Osteoblast (primary cell): Measurements from ENCODE around the gene CDX1. TPM values are rescaled to one million over a fixed set of nuclear protein-coding genes. Genes with fewer than 3 reads are reported as not detected.

Experiments
- DNase-seq: peaks from one replicate; pipeline ENCODE4 v3.0.0; 2011; ENCODE audit warnings: low spot score, mixed read lengths; ENCODE audit not compliant: insufficient read length; ENCODE audit errors: missing footprints
- H2AFZ ChIP-seq: 2 replicates; pipeline ENCODE4 v1.6.0; 2011; ENCODE audit warnings: mild to moderate bottlenecking, low read length
- H3K27ac ChIP-seq: 2 replicates; pipeline ENCODE4 v1.5.1; 2011; ENCODE audit warnings: mild to moderate bottlenecking, low read depth, low read length, moderate library complexity
- H3K27me3 ChIP-seq: 2 replicates; pipeline ENCODE4 v1.6.0; 2012; ENCODE audit warnings: mild to moderate bottlenecking, control low read depth, inconsistent platforms, low read length, moderate library complexity; ENCODE audit not compliant: insufficient read depth
- H3K36me3 ChIP-seq: 2 replicates; pipeline ENCODE4 v1.5.1; 2011; ENCODE audit warnings: mild to moderate bottlenecking, low read length, control low read depth, moderate library complexity; ENCODE audit not compliant: insufficient read depth
- H3K4me1 ChIP-seq: 2 replicates; pipeline ENCODE4 v1.5.1; 2011; ENCODE audit warnings: mild to moderate bottlenecking, low read length, control low read depth, moderate library complexity; ENCODE audit not compliant: insufficient read depth
- H3K4me2 ChIP-seq: 2 replicates; pipeline ENCODE4 v1.6.0; 2011; ENCODE audit warnings: mild to moderate bottlenecking, low read length; ENCODE audit not compliant: insufficient read depth
- H3K4me3 ChIP-seq: fragments of 200-600 bp; sonication (generic); 3 replicates; pipeline ENCODE4 v1.5.1; 2012; ENCODE audit warnings: mild to moderate bottlenecking, low read length, inconsistent platforms; ENCODE audit not compliant: insufficient read depth
- H3K79me2 ChIP-seq: 2 replicates; pipeline ENCODE4 v1.6.0; 2012; ENCODE audit warnings: mild to moderate bottlenecking, low read length, control low read depth, inconsistent platforms; ENCODE audit not compliant: insufficient read depth
- H3K9me3 ChIP-seq: 2 replicates; pipeline ENCODE4 v1.5.1; 2011; ENCODE audit warnings: low read depth, low read length, control low read depth
- H4K20me1 ChIP-seq: 2 replicates; pipeline ENCODE4 v1.6.0; 2012; ENCODE audit warnings: mild to moderate bottlenecking, low read length, control low read depth; ENCODE audit not compliant: insufficient read depth
- CTCF ChIP-seq: IDR thresholded peaks from 2 replicates; pipeline ENCODE4 v1.5.1; 2011; ENCODE audit warnings: mild to moderate bottlenecking, low read depth, low read length, moderate library complexity; ENCODE audit errors: extremely low read depth
- total RNA-seq: library from RNA; depleted of rRNA; stranded (reverse); fragments of >200 nt; gene quantifications from 2 replicates; pipeline ENCODE4 v1.2.3, GENCODE V29; 2012

Gene CDX1
- total RNA-seq, 1 donor: 0.36 TPM

GRCh38 chr5:150208187-150209098, 41.9 kb downstream of the CDX1 start:
- Histone ChIP-seq H3K36me3 (no peaks in the 10 kb centered on the region), H3K4me3 (peak overlapping the region; percentile 39), H2AFZ (peak overlapping the region; percentile 87), H3K79me2 (no peaks in the 10 kb centered on the region), H3K4me1 (peaks cover 18% of the 10 kb centered on the region), H3K27me3 (no peaks in the 10 kb centered on the region), H3K4me2 (peak overlapping the region; percentile 69), H4K20me1 (no peaks in the 10 kb centered on the region), H3K9me3 (no peaks in the 10 kb centered on the region), H3K27ac (peak overlapping the region; percentile 90)
- TF ChIP-seq CTCF: no peak
- DNase-seq: peak; percentile 97

GRCh38 chr5:150209099-150209635, 42.6 kb downstream of the CDX1 start:
- Histone ChIP-seq H3K27ac (peak overlapping the region; percentile 90), H3K4me2 (peak overlapping the region; percentile 69), H2AFZ (peak overlapping the region; percentile 87), H3K79me2 (no peaks in the 10 kb centered on the region), H3K27me3 (no peaks in the 10 kb centered on the region), H3K4me3 (peak overlapping the region; percentile 39), H4K20me1 (no peaks in the 10 kb centered on the region), H3K36me3 (no peaks in the 10 kb centered on the region), H3K4me1 (peaks cover 24% of the 10 kb centered on the region), H3K9me3 (no peaks in the 10 kb centered on the region)
- TF ChIP-seq CTCF: no peak
- peak; percentile 94 for DNase-seq

DNA sequence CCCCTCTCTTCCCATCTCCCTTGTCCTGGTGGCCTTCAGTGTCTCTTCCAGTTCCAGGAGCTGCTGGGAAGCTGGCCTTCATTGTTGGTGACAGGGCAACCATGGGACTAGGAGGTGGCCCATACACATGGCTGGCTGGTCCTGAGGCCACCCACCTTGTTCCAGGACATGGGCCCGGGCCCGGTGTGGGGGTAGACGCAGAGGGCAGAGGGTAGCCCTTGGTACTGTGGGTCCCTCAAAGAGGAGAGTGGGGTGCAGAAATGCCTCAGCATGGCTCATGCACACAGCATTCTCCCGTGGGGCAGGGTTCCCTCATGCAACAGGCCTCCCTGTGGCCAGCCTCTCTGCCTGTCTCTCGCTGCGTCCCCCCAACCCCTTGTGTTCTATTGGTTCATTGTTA, 44.1 kb downstream of the CDX1 start:
- Histone ChIP-seq H4K20me1 (no peaks in the 10 kb centered on the region), H2AFZ (no peak overlapping the region), H3K27ac (no peak overlapping the region), H3K36me3 (no peaks in the 10 kb centered on the region), H3K9me3 (no peaks in the 10 kb centered on the region), H3K4me3 (no peak overlapping the region), H3K79me2 (no peaks in the 10 kb centered on the region), H3K27me3 (no peaks in the 10 kb centered on the region), H3K4me2 (no peak overlapping the region), H3K4me1 (peaks cover 30% of the 10 kb centered on the region)
- TF ChIP-seq CTCF: no peak
- no peak for DNase-seq
